ENCODE results near the gene RBMS3. TPM values are rescaled to one million over a fixed set of nuclear protein-coding genes. Genes with fewer than 3 reads are reported as not detected.

RBMS3 gene
- total and polyA plus RNA-seq, 2 of the 13 experiments (the other 11 are each of a cell fraction or from before 2014, with no cell fraction given), result not detected

GRCh38 chr3:29319262-29319661 is 38.4 kb downstream of the RBMS3 start:
- Histone ChIP-seq H4K20me1 (ENCODE audit: insufficient read depth, low read length) (no peaks in the 10 kb centered on the region), H3K36me3 (replicated peaks in 1 of 2; ENCODE audit: control insufficient read depth in 1 of 2, insufficient read depth in 2 of 2, low read length in 2 of 2) (no peaks in the 10 kb centered on the region), H3K4me1 (ENCODE audit: insufficient read depth, low read length) (no peaks in the 10 kb centered on the region), H3K9ac (ENCODE audit: insufficient read depth, low read depth, low read length) (no peak overlapping the region), H3K27me3 (ENCODE audit: control insufficient read depth in 1 of 2, insufficient read depth in 2 of 2, low read length in 2 of 2) (no peaks in the 10 kb centered on the region), H3K79me2 (ENCODE audit: insufficient read depth, low read length) (no peaks in the 10 kb centered on the region), H3K4me2 (ENCODE audit: low read depth, low read length) (no peak overlapping the region), H3K9me3 (ENCODE audit: low read length) (no peaks in the 10 kb centered on the region), H3K27ac (ENCODE audit: extremely low read length, insufficient read depth, low read length) (no peak overlapping the region), H3K4me3 (replicated peaks in 1 of 3; ENCODE audit: insufficient read depth in 1 of 3, low read depth in 2 of 3, low read length in 3 of 3) (no peak overlapping the region), H2AFZ (ENCODE audit: low read length) (no peak overlapping the region)
- ATAC-seq (no peak), FAIRE-seq (no peak), DNase-seq (ENCODE audit: low spot score) (no peak)
- in situ Hi-C loops (cut with HindIII; ENCODE audit: extremely low pct_ligation_motif_present, low pct_unique_long_range_greater_than_20kb), result no loop called here
- POLR2A ChIA-PET, result no interaction called here
- intact Hi-C loops (cut with micrococcal nuclease; ENCODE audit: unreplicated experiment), result no loop called here
- 1% methylated on average over 4 of the region's 4 CpGs for WGBS (ENCODE audit: low lambda C conversion rate)
- CTCF ChIA-PET (ENCODE audit: low intra/inter-chr PET ratio, low total read pairs), result no interaction called here
- no TSS peak for BruUV-seq (replicated peaks)
- TF ChIP-seq ZNF615 (CRISPR knock-in tag; IDR thresholded peaks at IDR 0.05; ENCODE audit: borderline replicate concordance) (no peak), ZNF800 (CRISPR knock-in tag; IDR thresholded peaks at IDR 0.05) (no peak), ZNF737 (CRISPR knock-in tag; IDR thresholded peaks at IDR 0.05; ENCODE audit: borderline replicate concordance) (no peak), ZNF180 (CRISPR knock-in tag; IDR thresholded peaks at IDR 0.05; ENCODE audit: borderline replicate concordance, low read depth) (no peak), ZNF318 (CRISPR knock-in tag; IDR thresholded peaks at IDR 0.05) (no peak), CBX2 (IDR thresholded peaks at IDR 0.05; ENCODE audit: low read depth, low read length) (no peak), CBX2 (CRISPR knock-in tag; IDR thresholded peaks at IDR 0.05; ENCODE audit: low read depth) (no peak), ELK4 (CRISPR knock-in tag; IDR thresholded peaks at IDR 0.05; ENCODE audit: borderline replicate concordance) (no peak), KAT2B (IDR thresholded peaks at IDR 0.05; ENCODE audit: borderline replicate concordance, low read depth, low read length) (no peak), CEBPG (CRISPR knock-in tag; IDR thresholded peaks at IDR 0.05) (no peak)
- TF ChIP-seq, protein P1, sequence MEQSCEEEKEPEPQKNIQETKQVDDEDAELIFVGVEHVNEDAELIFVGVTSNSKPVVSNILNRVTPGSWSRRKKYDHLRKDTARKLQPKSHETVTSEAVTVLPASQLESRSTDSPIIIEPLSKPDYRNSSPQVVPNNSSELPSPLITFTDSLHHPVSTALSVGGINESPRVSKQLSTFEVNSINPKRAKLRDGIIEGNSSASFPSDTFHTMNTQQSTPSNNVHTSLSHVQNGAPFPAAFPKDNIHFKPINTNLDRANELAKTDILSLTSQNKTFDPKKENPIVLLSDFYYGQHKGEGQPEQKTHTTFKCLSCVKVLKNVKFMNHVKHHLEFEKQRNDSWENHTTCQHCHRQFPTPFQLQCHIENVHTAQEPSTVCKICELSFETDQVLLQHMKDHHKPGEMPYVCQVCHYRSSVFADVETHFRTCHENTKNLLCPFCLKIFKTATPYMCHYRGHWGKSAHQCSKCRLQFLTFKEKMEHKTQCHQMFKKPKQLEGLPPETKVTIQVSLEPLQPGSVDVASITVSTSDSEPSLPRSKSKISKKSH (CRISPR knock-in tag; IDR thresholded peaks at IDR 0.05; ENCODE audit: borderline replicate concordance), result no peak
